MG63 (cell line): ENCODE data around the gene OGT. TPM values are rescaled to one million over a fixed set of nuclear protein-coding genes. Genes with fewer than 3 reads are reported as not detected.

Experiments
- total RNA-seq: library from RNA; depleted of rRNA; stranded (reverse); fragments of >200 nt; shearing (Covaris generic); gene quantifications from 2 replicates; pipeline ENCODE4 v1.2.3, GENCODE V29; 2014; ENCODE audit warnings: low replicate concordance; rRNA removed

OGT gene
- total RNA-seq, 1 experiment from 2014 or later = 47.0 TPM

Other genes with a start within 250 kb of the OGT start
- gene NONO, start 249.5 kb upstream of the OGT start, total RNA-seq = 471 and 489 TPM in 2 replicates
- gene ITGB1BP2, start 231.4 kb upstream of the OGT start, total RNA-seq = 0.86 and 0.92 TPM in 2 replicates
- 17.9 and 19.2 TPM in 2 replicates for gene TAF1, start 166.7 kb upstream of the OGT start, total RNA-seq
- gene GCNA, start 45.3 kb downstream of the OGT start, total RNA-seq = 1.1 and 1.4 TPM in 2 replicates
- not detected in 2 replicates for gene CXCR3, start 85.4 kb downstream of the OGT start, total RNA-seq
- gene CXorf49, start 185.2 kb downstream of the OGT start, total RNA-seq = not detected in 2 replicates
- not detected in 2 replicates for gene CXorf49B, start 230.2 kb downstream of the OGT start, total RNA-seq